AG09319 (cell line): Measurements from ENCODE around the gene RFFL.

Experiments
- DNase-seq: peaks from one replicate; pipeline ENCODE4 v3.0.0-alpha.2; 2010; ENCODE audit warnings: low read depth; ENCODE audit errors: extremely low read depth
- CTCF ChIP-seq: IDR thresholded peaks from 2 replicates; pipeline ENCODE4 v1.5.1; 2011; ENCODE audit warnings: low read depth, mild to moderate bottlenecking, inconsistent platforms, low read length, moderate library complexity

Gene RFFL

GRCh38 chr17:35087731-35088355, 24.3 kb upstream of the RFFL start:
- DNase-seq, result no peak
- TF ChIP-seq CTCF, result no peak

- no peak for DNase-seq
- no peak for TF ChIP-seq CTCF
Observed at GRCh38 chr17:35086931-35087573, 23.5 kb upstream of the RFFL start.

- no peak for TF ChIP-seq CTCF
Observed at GRCh38 chr17:35086164-35086563, 22.7 kb upstream of the RFFL start.

GRCh38 chr17:35084987-35085386, 21.5 kb upstream of the RFFL start:
- DNase-seq, result no peak
- TF ChIP-seq CTCF, result no peak

More at GRCh38 chr17:35086164-35086563, 22.7 kb upstream of the RFFL start:
- DNase-seq, result no peak

- no peak for TF ChIP-seq CTCF
- no peak for DNase-seq
Observed at GRCh38 chr17:35083071-35083470, 19.6 kb upstream of the RFFL start.

- no peak for DNase-seq
- no peak for TF ChIP-seq CTCF
Observed at GRCh38 chr17:35082073-35082657, 18.7 kb upstream of the RFFL start.

GRCh38 chr17:35081638-35082037, 18.1 kb upstream of the RFFL start:
- no peak for DNase-seq
- TF ChIP-seq CTCF, result no peak
